Esophagus (tissue), 2 donors: ENCODE measurements around the gene GPR137B. TPM values are rescaled to one million over a fixed set of nuclear protein-coding genes. Genes with fewer than 3 reads are reported as not detected.
"Not testable (repeated sequence)": the region's sequence is repeated elsewhere in the genome, so short reads cannot be mapped to it uniquely, and the experiment has no call there.

Experiments used
- H3K27ac ChIP-seq, 2 donors: one replicate each; pipeline ENCODE4 v1.5.1; 2013; ENCODE audit warnings: low read depth in 2 of 2, mild to moderate bottlenecking in 2 of 2, inconsistent platforms in 1 of 2, low read length in 1 of 2, moderate library complexity in 1 of 2
- H3K27me3 ChIP-seq, 2 donors: one replicate each; pipeline ENCODE4 v1.6.1; 2013; ENCODE audit warnings: low read length in 2 of 2, control low read depth in 1 of 2, mild to moderate bottlenecking in 1 of 2; ENCODE audit not compliant: insufficient read depth in 2 of 2, control insufficient read depth in 1 of 2
- H3K36me3 ChIP-seq, 2 donors: one replicate each; pipeline ENCODE4 v1.6.1; 2013; ENCODE audit warnings: low read length in 1 of 2; ENCODE audit not compliant: control insufficient read depth in 2 of 2, insufficient read depth in 2 of 2
- H3K4me1 ChIP-seq, 2 donors: one replicate each; pipeline ENCODE4 v1.6.1; 2013; ENCODE audit warnings: low read length in 1 of 2; ENCODE audit not compliant: control insufficient read depth in 2 of 2, insufficient read depth in 2 of 2
- H3K4me3 ChIP-seq, 2 donors: one replicate each; pipeline ENCODE4 v1.5.1; 2013; ENCODE audit warnings: low read length in 2 of 2, mild to moderate bottlenecking in 2 of 2, low read depth in 1 of 2, moderate library complexity in 1 of 2
- H3K9me3 ChIP-seq, 2 donors: one replicate each; pipeline ENCODE4 v1.6.1; 2013; ENCODE audit warnings: mild to moderate bottlenecking in 2 of 2, low read depth in 1 of 2, low read length in 1 of 2, moderate library complexity in 1 of 2; ENCODE audit not compliant: control insufficient read depth in 2 of 2, insufficient read depth in 1 of 2
- WGBS, 2 donors: extraction: QIAGEN DNeasy Blood & Tissue Kit; methylation state at CpG; one replicate each; pipeline ENCODE4 v1.1.7; 2013; 5-methylcytosine and 5-hydroxymethylcytosine counted together
- polyA plus RNA-seq, 2 donors: library from polyadenylated mRNA; stranded (reverse); fragments of 200-250 nt; gene quantifications; one replicate each; pipeline ENCODE4 v1.2.3, GENCODE V29; 2013
- donor health status: healthy with polysubstance abuse.
- donor health status: Bipolar disorder and iron deficiency.

The GPR137B gene
- polyA plus RNA-seq, 2 donors = 2.1 to 2.8 TPM

- Histone ChIP-seq H3K36me3 (no peaks in the 10 kb centered on the region), H3K27me3 (no peaks in the 10 kb centered on the region), H3K9me3 (no peaks in the 10 kb centered on the region), H3K4me1 (peaks cover 0 to 14% of the 10 kb centered on the region in 2 donors), H3K27ac (no peak overlapping the region), H3K4me3 (no peak overlapping the region)
- 90 to 92% methylated on average over 19 of the region's 19 CpGs for WGBS, 2 donors
Observed at GRCh38 chr1:236150311-236150955, 8.1 kb downstream of the GPR137B start.

GRCh38 chr1:236150986-236151385 lies 8.6 kb downstream of the GPR137B start:
- Histone ChIP-seq H3K36me3 (no peaks in the 10 kb centered on the region), H3K4me3 (no peak overlapping the region), H3K9me3 (no peaks in the 10 kb centered on the region), H3K27me3 (no peaks in the 10 kb centered on the region), H3K4me1 (peaks cover 0 to 14% of the 10 kb centered on the region in 2 donors), H3K27ac (no peak overlapping the region)
- 85 to 86% methylated on average over 5 of the region's 5 CpGs for WGBS, 2 donors

- no peaks in the 10 kb centered on the region for H3K36me3 ChIP-seq
- H3K27ac ChIP-seq = no peak overlapping the region
- H3K4me3 ChIP-seq = no peak overlapping the region
- H3K27me3 ChIP-seq = no peaks in the 10 kb centered on the region
- no peaks in the 10 kb centered on the region for H3K9me3 ChIP-seq
- peaks cover 0 to 14% of the 10 kb centered on the region in 2 donors for H3K4me1 ChIP-seq
- WGBS, 2 donors = 90 to 94% methylated on average over 12 of the region's 12 CpGs
Observed at GRCh38 chr1:236151739-236152424, 9.5 kb downstream of the GPR137B start.

GRCh38 chr1:236154126-236154525 lies 11.8 kb downstream of the GPR137B start:
- Histone ChIP-seq H3K4me1 (peaks cover 0 to 7% of the 10 kb centered on the region in 2 donors), H3K36me3 (no peaks in the 10 kb centered on the region), H3K9me3 (no peaks in the 10 kb centered on the region), H3K4me3 (no peak overlapping the region), H3K27me3 (no peaks in the 10 kb centered on the region), H3K27ac (no peak overlapping the region)
- WGBS, 2 donors = 83 to 87% methylated on average over 13 of the region's 13 CpGs

- no peaks in the 10 kb centered on the region for H3K9me3 ChIP-seq
- WGBS, 2 donors = 91 to 92% methylated on average over 24 of the region's 24 CpGs
- H3K27ac ChIP-seq = no peak overlapping the region
- H3K4me3 ChIP-seq = no peak overlapping the region
- H3K36me3 ChIP-seq = no peaks in the 10 kb centered on the region
- H3K27me3 ChIP-seq = no peaks in the 10 kb centered on the region
- H3K4me1 ChIP-seq = peaks cover 0 to 4% of the 10 kb centered on the region in 2 donors
Observed at GRCh38 chr1:236154671-236155398, 12.5 kb downstream of the GPR137B start.

GRCh38 chr1:236155399-236155767 lies 13.0 kb downstream of the GPR137B start:
- no peak overlapping the region for H3K4me3 ChIP-seq
- H3K9me3 ChIP-seq = no peaks in the 10 kb centered on the region
- no peak overlapping the region for H3K27ac ChIP-seq
- WGBS, 2 donors = 84 to 89% methylated on average over 11 of the region's 11 CpGs
- no peaks in the 10 kb centered on the region for H3K4me1 ChIP-seq
- H3K27me3 ChIP-seq = no peaks in the 10 kb centered on the region
- no peaks in the 10 kb centered on the region for H3K36me3 ChIP-seq

- Histone ChIP-seq H3K36me3 (no peaks in the 10 kb centered on the region), H3K9me3 (peaks cover 0 to 4% of the 10 kb centered on the region in 2 donors), H3K27me3 (no peaks in the 10 kb centered on the region), H3K4me3 (no peak overlapping the region), H3K4me1 (no peaks in the 10 kb centered on the region), H3K27ac (no peak overlapping the region)
- 92 to 93% methylated on average over 15 of the region's 15 CpGs for WGBS, 2 donors
Observed at GRCh38 chr1:236155841-236156503, 13.6 kb downstream of the GPR137B start.

- no peaks in the 10 kb centered on the region for H3K27me3 ChIP-seq
- no peaks in the 10 kb centered on the region for H3K4me1 ChIP-seq
- H3K36me3 ChIP-seq = no peaks in the 10 kb centered on the region
- peaks cover 0 to 11% of the 10 kb centered on the region in 2 donors for H3K9me3 ChIP-seq
- H3K4me3 ChIP-seq = no peak overlapping the region
- 85 to 87% methylated on average over 18 of the region's 18 CpGs for WGBS, 2 donors
- H3K27ac ChIP-seq = no peak overlapping the region
Observed at GRCh38 chr1:236156512-236157208, 14.3 kb downstream of the GPR137B start.

GRCh38 chr1:236158072-236158471 lies 15.7 kb downstream of the GPR137B start:
- not testable (repeated sequence) for H3K36me3 ChIP-seq, H3K27ac ChIP-seq, H3K4me1 ChIP-seq, H3K27me3 ChIP-seq, H3K4me3 ChIP-seq
- WGBS, 2 donors = 88 to 89% methylated on average over 9 of the region's 9 CpGs
- H3K9me3 ChIP-seq = peaks cover 0 to 11% of the 10 kb centered on the region in 2 donors
